Testis (tissue), 2 donors: ENCODE measurements around the gene ADGRD1.

ENCODE experiments used
- POLR2A ChIP-seq: fragments of 450-650 bp; IDR thresholded peaks from one replicate; pipeline ENCODE4 v1.6.1; 2017; ENCODE audit warnings: antibody characterized with exemption, mild to moderate bottlenecking, moderate library complexity
- TF ChIP-seq, protein P1 (sequence below), 3 experiments: fragments of 450-650 bp in 2 of 3; fragments of 200-600 bp in 1 of 3; sonication (generic) in 1 of 3; IDR thresholded peaks; one replicate each; pipeline ENCODE4 v1.5.1; 2016 to 2019; ENCODE audit warnings: antibody characterized with exemption in 3 of 3, mild to moderate bottlenecking in 2 of 3, moderate library complexity in 1 of 3

GRCh38 chr12:130909111-130909510, 44.6 kb upstream of the ADGRD1 start:
- TF ChIP-seq, protein P1, sequence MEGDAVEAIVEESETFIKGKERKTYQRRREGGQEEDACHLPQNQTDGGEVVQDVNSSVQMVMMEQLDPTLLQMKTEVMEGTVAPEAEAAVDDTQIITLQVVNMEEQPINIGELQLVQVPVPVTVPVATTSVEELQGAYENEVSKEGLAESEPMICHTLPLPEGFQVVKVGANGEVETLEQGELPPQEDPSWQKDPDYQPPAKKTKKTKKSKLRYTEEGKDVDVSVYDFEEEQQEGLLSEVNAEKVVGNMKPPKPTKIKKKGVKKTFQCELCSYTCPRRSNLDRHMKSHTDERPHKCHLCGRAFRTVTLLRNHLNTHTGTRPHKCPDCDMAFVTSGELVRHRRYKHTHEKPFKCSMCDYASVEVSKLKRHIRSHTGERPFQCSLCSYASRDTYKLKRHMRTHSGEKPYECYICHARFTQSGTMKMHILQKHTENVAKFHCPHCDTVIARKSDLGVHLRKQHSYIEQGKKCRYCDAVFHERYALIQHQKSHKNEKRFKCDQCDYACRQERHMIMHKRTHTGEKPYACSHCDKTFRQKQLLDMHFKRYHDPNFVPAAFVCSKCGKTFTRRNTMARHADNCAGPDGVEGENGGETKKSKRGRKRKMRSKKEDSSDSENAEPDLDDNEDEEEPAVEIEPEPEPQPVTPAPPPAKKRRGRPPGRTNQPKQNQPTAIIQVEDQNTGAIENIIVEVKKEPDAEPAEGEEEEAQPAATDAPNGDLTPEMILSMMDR (IDR thresholded peaks at IDR 0.05): no peak
- TF ChIP-seq POLR2A: no peak
